GM12874 (cell line): ENCODE results near the gene USP40.

Experiments
- CTCF ChIP-seq: IDR thresholded peaks from 2 replicates; pipeline ENCODE4 v1.5.1; 2011; ENCODE audit warnings: low read depth, mild to moderate bottlenecking, control low read depth, low read length, moderate library complexity; ENCODE audit not compliant: insufficient read depth

Gene USP40

GRCh38 chr2:233565685-233566140, 869 bp downstream of the USP40 start:
- no peak for TF ChIP-seq CTCF

GRCh38 chr2:233563663-233564430, 2.7 kb downstream of the USP40 start:
- TF ChIP-seq CTCF: no peak

GRCh38 chr2:233556881-233557736, 9.5 kb downstream of the USP40 start:
- no peak for TF ChIP-seq CTCF

- TF ChIP-seq CTCF: no peak
These were observed 13.2 kb downstream of the USP40 start for GRCh38 chr2:233553366-233553765.

- TF ChIP-seq CTCF: no peak
These were observed 15.1 kb downstream of the USP40 start for GRCh38 chr2:233551491-233551890.

GRCh38 chr2:233546774-233547173, 19.8 kb downstream of the USP40 start:
- no peak for TF ChIP-seq CTCF

GRCh38 chr2:233546101-233546500, 20.5 kb downstream of the USP40 start:
- no peak for TF ChIP-seq CTCF
